ENCODE measurements around the gene ZNF462.
A peak's percentile ranks its signal among the peaks of the same experiment; 100 is the strongest.

The ZNF462 gene, protein sequence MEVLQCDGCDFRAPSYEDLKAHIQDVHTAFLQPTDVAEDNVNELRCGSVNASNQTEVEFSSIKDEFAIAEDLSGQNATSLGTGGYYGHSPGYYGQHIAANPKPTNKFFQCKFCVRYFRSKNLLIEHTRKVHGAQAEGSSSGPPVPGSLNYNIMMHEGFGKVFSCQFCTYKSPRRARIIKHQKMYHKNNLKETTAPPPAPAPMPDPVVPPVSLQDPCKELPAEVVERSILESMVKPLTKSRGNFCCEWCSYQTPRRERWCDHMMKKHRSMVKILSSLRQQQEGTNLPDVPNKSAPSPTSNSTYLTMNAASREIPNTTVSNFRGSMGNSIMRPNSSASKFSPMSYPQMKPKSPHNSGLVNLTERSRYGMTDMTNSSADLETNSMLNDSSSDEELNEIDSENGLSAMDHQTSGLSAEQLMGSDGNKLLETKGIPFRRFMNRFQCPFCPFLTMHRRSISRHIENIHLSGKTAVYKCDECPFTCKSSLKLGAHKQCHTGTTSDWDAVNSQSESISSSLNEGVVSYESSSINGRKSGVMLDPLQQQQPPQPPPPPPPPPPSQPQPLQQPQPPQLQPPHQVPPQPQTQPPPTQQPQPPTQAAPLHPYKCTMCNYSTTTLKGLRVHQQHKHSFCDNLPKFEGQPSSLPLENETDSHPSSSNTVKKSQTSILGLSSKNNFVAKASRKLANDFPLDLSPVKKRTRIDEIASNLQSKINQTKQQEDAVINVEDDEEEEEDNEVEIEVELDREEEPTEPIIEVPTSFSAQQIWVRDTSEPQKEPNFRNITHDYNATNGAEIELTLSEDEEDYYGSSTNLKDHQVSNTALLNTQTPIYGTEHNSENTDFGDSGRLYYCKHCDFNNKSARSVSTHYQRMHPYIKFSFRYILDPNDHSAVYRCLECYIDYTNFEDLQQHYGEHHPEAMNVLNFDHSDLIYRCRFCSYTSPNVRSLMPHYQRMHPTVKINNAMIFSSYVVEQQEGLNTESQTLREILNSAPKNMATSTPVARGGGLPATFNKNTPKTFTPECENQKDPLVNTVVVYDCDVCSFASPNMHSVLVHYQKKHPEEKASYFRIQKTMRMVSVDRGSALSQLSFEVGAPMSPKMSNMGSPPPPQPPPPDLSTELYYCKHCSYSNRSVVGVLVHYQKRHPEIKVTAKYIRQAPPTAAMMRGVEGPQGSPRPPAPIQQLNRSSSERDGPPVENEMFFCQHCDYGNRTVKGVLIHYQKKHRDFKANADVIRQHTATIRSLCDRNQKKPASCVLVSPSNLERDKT (N-terminal part only)

DNA sequence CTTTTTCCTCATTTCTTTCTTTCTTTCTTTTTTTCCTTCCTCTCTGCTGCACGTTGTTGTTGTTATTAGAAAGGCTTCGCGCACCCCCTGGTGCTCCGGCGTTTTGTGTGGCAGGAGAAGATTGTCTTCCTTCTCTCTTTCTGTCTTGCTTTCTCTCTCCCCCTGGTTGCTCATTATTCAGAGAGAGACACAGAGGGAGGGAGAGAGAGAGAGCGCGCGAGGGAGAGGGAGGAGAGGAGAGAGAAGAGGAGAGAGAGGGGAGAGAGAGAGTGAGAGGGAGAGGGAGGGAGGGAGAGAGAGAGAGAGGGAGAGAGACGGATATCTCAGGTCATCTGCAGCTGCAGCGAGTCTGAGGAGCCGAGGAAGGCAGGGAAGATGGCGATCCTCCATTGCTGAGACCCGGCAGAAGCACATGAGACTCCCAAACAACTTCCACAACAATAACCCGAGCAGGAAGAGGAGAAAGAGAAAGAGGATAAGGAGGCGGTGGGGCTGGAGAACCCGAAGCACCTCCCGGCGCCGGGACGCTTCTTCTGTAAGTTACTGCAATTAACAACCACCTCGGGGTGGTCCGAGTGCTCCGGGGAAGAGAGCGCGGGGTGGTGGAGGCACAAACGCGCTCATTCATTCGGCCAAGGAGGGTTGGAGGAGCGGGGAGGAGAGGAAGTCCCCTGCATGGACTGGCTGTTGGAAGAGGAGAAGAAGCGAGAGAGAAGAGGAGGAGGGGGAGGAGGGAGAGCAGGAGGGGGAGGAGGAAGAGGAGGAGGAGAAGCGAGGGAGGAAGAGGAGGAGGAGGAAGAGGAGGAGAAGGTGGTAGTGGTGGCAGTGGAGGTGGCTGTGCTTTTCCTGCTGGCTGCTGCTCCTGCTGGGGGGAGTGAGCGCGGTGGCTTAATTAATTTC is at the start of gene ZNF462:
Gene ZNF462, plus strand, starts transcription at position 346 of the 900 bp plus-strand sequence. CDS start 60,218 bp downstream, outside the sequence.
- DNase-seq (ENCODE audit: extremely low read depth, low read depth): peak; percentile 57
- TF ChIP-seq, protein P1, sequence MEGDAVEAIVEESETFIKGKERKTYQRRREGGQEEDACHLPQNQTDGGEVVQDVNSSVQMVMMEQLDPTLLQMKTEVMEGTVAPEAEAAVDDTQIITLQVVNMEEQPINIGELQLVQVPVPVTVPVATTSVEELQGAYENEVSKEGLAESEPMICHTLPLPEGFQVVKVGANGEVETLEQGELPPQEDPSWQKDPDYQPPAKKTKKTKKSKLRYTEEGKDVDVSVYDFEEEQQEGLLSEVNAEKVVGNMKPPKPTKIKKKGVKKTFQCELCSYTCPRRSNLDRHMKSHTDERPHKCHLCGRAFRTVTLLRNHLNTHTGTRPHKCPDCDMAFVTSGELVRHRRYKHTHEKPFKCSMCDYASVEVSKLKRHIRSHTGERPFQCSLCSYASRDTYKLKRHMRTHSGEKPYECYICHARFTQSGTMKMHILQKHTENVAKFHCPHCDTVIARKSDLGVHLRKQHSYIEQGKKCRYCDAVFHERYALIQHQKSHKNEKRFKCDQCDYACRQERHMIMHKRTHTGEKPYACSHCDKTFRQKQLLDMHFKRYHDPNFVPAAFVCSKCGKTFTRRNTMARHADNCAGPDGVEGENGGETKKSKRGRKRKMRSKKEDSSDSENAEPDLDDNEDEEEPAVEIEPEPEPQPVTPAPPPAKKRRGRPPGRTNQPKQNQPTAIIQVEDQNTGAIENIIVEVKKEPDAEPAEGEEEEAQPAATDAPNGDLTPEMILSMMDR (IDR thresholded peaks at IDR 0.05; ENCODE audit: low read depth, low read length): peak; percentile 28

DNA sequence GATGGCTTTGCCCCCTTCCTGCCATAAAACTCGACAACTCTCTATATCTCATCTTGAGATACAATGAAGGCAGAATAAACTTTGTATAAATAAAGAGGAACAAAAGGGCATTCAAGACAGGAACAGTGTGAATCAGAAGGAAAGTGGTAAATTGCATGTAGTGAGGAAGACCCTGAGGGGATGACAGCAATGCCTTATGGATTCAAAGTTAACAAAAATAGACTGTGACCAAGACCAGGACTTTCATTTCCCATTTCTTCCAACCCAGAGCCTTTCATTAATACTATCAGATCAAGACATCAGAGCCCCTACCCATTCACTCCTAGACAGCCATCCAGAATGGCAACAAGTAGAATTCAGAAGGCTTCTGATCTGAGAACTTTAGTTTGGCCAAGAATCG is 46.4 kb upstream of the ZNF462 start:
- TF ChIP-seq, protein P1 (IDR thresholded peaks at IDR 0.05; ENCODE audit: low read depth, low read length): no peak
- no peak for DNase-seq (ENCODE audit: extremely low read depth, low read depth)

DNA sequence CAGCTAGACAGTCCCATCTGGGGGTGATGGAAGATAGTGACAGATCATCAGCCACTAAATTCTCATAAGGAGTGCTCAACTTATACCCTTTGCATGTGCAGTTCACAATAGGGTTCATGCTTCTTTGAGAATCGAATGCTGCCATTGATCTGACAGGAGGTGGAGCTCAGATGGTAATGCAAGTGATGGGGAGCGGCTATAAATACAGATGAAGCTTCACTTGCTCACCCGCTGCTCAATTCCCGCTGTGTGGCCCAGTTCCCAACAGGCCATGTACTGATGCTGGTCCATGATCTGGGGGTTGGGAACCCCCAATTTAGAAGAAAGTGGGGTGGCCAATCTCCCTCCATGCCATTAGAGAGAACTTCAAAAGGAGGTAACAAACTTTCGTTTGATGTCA is 44.9 kb upstream of the ZNF462 start:
- TF ChIP-seq, protein P1 (IDR thresholded peaks at IDR 0.05; ENCODE audit: low read depth, low read length): no peak

DNA sequence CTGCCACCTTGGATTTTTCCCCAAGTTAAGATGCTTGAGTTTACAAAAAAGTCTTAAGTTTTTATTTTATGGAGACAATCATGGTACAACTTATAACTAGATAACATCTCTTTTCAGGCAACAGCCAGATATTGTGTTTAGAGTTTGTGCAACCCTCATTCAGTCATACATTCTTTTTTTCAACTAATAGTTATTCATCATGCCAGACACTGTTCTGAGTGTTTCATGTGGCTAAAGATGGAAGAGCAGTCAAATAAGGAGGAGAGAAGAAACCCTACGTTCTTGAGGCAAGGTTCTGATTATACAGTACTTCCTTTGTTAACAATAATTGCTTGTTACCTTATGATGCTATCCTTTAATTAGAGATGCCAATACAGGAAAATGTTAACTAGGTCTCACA is 42.1 kb upstream of the ZNF462 start:
- DNase-seq (ENCODE audit: extremely low read depth, low read depth): no peak
- TF ChIP-seq, protein P1 (IDR thresholded peaks at IDR 0.05; ENCODE audit: low read depth, low read length): no peak

More for the DNA sequence above, 44.9 kb upstream of the ZNF462 start:
- no peak for DNase-seq (ENCODE audit: extremely low read depth, low read depth)

DNA sequence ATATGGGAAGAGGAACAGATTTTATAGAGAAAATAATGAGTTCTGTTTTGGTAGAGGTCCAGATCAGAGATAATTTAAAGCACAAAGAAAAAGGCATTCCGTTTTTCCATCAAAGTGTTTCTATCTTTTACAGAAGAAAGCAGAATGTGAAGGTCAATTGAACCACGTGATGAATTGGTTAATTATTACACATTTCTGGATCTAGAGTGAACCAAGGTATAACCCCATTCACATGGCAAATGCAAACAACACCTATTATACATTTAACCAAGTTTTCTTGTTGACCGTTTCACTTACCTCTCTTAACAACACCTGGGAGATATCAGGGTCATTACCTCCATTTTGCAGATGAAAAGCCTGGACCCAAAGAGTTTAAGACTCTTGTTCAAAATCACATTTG is 34.9 kb upstream of the ZNF462 start:
- DNase-seq (ENCODE audit: extremely low read depth, low read depth): no peak
- TF ChIP-seq, protein P1 (IDR thresholded peaks at IDR 0.05; ENCODE audit: low read depth, low read length): no peak

DNA sequence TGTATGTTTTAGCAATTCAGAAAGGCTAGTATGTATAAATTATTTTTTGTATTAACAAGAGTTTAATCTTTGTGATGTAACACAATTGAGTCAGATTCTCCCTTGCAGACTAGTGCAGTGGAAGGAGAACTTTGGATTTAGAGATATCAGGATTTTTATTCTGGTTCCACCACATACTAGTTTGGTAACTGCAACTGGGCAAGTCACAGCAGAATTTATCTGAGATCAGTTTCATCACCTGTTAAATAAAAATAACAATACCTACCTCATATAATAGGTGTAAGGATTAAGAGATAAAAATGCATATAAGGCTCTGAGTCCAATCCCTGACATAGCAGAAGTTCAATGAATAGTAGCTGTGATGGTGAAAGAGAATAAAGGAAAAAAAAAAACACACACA is 34.0 kb upstream of the ZNF462 start:
- TF ChIP-seq, protein P1 (IDR thresholded peaks at IDR 0.05; ENCODE audit: low read depth, low read length): no peak
- no peak for DNase-seq (ENCODE audit: extremely low read depth, low read depth)
